Measurements from ENCODE around the gene TPK1.

TPK1 gene

DNA sequence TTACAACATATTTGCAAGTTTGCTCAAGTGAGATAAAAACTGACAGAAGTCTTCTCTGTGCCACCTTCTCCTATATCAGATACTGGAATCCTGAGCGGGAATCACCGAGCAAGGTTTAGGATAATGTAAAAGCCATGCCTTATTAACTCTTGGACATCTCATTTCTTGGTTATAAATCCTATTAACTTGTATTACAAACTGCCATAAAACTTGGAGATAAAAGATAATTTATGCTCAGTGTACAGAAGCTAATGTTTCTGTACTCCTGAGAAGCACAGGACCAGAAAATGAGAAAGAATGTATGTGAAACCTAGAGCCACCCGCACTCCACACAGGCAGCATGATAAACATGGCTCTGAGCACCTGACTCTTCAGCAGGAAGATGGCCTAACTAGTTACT lies 251.1 kb downstream of the TPK1 start:
- TF ChIP-seq, protein P1, sequence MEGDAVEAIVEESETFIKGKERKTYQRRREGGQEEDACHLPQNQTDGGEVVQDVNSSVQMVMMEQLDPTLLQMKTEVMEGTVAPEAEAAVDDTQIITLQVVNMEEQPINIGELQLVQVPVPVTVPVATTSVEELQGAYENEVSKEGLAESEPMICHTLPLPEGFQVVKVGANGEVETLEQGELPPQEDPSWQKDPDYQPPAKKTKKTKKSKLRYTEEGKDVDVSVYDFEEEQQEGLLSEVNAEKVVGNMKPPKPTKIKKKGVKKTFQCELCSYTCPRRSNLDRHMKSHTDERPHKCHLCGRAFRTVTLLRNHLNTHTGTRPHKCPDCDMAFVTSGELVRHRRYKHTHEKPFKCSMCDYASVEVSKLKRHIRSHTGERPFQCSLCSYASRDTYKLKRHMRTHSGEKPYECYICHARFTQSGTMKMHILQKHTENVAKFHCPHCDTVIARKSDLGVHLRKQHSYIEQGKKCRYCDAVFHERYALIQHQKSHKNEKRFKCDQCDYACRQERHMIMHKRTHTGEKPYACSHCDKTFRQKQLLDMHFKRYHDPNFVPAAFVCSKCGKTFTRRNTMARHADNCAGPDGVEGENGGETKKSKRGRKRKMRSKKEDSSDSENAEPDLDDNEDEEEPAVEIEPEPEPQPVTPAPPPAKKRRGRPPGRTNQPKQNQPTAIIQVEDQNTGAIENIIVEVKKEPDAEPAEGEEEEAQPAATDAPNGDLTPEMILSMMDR (IDR thresholded peaks at IDR 0.05) = no peak

GRCh38 chr7:144579687-144580086 lies 256.2 kb downstream of the TPK1 start:
- TF ChIP-seq, protein P1 (IDR thresholded peaks at IDR 0.05) = no peak

- TF ChIP-seq, protein P1 (IDR thresholded peaks at IDR 0.05) = no peak
Measured at GRCh38 chr7:144575456-144575855, 260.4 kb downstream of the TPK1 start.

DNA sequence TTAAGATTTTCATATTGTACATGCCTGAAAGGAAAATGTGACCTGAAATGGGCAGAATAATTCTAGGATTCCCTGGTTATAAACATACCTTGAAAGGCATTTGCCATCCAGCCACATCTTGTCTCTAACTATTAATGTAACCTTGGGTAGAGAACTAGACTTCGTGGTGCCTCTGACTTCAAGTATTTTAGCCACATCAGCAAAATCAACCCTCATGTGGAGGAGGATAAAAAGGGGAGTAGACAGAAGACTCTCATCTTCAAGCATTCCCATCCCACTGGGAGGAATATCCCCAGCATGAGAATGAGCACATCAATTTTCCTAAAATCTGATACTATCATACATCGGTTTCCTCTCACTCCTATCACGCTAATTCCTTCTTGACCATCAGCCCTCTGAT lies 267.6 kb downstream of the TPK1 start:
- TF ChIP-seq, protein P1 (IDR thresholded peaks at IDR 0.05) = no peak

DNA sequence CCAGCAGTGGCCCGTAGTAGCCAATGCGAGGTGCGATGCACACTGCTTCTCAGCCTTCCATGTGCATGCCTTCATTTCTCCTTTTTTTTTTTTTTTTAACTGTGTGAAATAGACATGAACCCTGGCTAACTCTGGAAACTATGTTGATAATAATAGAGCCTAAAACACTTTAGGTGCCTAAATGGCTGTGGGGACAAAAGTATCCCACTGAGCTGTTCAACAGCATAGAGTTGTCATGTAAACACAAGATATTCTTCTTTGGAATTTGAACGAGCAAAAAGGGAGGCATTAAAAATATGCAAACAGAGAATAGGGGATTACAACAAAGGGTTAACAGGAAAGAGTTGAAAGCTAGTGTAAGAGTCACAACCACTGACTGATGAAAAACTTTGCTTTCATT lies 270.3 kb downstream of the TPK1 start:
- TF ChIP-seq, protein P1 (IDR thresholded peaks at IDR 0.05) = no peak

DNA sequence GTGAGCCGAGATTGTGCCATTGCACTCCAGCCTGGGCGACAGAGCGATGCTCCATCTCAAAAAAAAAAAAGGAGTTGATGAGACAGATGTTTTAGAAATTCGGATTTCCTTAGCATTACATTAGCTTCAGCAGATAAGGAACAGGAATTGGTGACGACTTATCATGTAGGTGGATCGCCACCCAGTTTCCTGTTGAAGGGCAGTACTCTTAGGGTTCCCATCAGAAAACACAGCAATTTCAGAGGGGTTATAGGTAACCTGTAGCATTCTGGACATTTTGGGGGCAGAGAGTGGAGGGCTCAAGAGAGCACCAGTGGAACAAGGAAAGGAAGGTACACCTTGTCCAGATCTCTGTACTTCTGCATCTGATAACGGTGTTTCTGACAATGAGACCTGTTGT lies 286.0 kb downstream of the TPK1 start:
- TF ChIP-seq, protein P1 (IDR thresholded peaks at IDR 0.05) = no peak

GRCh38 chr7:144548556-144548955 lies 287.3 kb downstream of the TPK1 start:
- TF ChIP-seq, protein P1 (IDR thresholded peaks at IDR 0.05) = no peak

- TF ChIP-seq, protein P1 (IDR thresholded peaks at IDR 0.05) = no peak
Measured at GRCh38 chr7:144547888-144548287, 288.0 kb downstream of the TPK1 start.
